Ishikawa (cell line): ENCODE data around the gene CASQ2.

Experiments
- EP300 ChIP-seq: IDR thresholded peaks from 2 replicates; pipeline ENCODE4 v1.6.1; 2012; ENCODE audit warnings: borderline replicate concordance
- RAD21 ChIP-seq: IDR thresholded peaks from 2 replicates; pipeline ENCODE4 v1.6.1; 2012; ENCODE audit warnings: low read depth
- TAF1 ChIP-seq: IDR thresholded peaks from 2 replicates; pipeline ENCODE4 v1.6.1; 2012; ENCODE audit warnings: low read depth, mild to moderate bottlenecking
- TEAD4 ChIP-seq: IDR thresholded peaks from 2 replicates; pipeline ENCODE4 v1.6.1; 2012
- YY1 ChIP-seq: IDR thresholded peaks from 2 replicates; pipeline ENCODE4 v1.6.1; 2012; ENCODE audit warnings: low read depth
- TF ChIP-seq, protein P1 (sequence below): IDR thresholded peaks from 2 replicates; pipeline ENCODE4 v1.6.1; 2012
- TF ChIP-seq, protein P2 (sequence below): IDR thresholded peaks from 2 replicates; pipeline ENCODE4 v1.6.1; 2012

DNA sequence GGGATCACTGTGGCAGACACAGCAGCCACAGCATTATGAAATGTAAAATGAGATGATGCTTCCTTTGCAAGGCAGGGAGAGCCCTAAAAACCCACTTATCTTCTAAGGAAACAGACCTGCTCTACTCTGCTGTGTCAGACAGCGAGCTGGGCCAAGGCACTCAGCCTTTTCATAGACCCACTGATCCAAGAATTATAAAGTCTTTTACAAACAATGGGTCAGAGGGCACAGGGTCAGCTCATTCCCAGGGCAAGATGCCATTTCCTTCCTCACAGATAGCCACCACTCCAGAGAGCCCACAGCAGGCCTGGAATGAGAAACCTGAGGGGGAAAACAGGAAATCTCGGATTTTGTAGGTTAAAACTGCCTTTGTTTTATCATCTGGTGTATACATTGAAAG lies 42.9 kb downstream of the CASQ2 start:
- TF ChIP-seq, protein P1, sequence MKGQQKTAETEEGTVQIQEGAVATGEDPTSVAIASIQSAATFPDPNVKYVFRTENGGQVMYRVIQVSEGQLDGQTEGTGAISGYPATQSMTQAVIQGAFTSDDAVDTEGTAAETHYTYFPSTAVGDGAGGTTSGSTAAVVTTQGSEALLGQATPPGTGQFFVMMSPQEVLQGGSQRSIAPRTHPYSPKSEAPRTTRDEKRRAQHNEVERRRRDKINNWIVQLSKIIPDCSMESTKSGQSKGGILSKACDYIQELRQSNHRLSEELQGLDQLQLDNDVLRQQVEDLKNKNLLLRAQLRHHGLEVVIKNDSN: no peak
- TF ChIP-seq TAF1 (no peak), TEAD4 (no peak), YY1 (no peak), RAD21 (no peak), EP300 (no peak)
- TF ChIP-seq, protein P2, sequence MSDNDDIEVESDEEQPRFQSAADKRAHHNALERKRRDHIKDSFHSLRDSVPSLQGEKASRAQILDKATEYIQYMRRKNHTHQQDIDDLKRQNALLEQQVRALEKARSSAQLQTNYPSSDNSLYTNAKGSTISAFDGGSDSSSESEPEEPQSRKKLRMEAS: no peak
